HG03103 (cell line): ENCODE results near the gene TRMO.

ENCODE experiments used
- ATAC-seq: cut with Tn5 transposase; IDR thresholded peaks from one replicate; pipeline ENCODE4 v1.9.1; 2021; ENCODE audit warnings: low read depth; ENCODE audit not compliant: unreplicated experiment

The TRMO gene

GRCh38 chr9:97906236-97906831 lies 16.0 kb downstream of the TRMO start:
- ATAC-seq, result no peak

- no peak for ATAC-seq
These were observed 17.1 kb downstream of the TRMO start for GRCh38 chr9:97905228-97905627.

GRCh38 chr9:97904725-97905124 lies 17.6 kb downstream of the TRMO start:
- no peak for ATAC-seq

- ATAC-seq, result no peak
These were observed 19.1 kb downstream of the TRMO start for GRCh38 chr9:97903177-97903576.

GRCh38 chr9:97900738-97901565 lies 21.3 kb downstream of the TRMO start:
- ATAC-seq, result no peak

GRCh38 chr9:97900103-97900737 lies 22.1 kb downstream of the TRMO start:
- ATAC-seq, result no peak

GRCh38 chr9:97895695-97896332 lies 26.5 kb downstream of the TRMO start:
- ATAC-seq, result no peak

GRCh38 chr9:97895211-97895610 lies 27.1 kb downstream of the TRMO start:
- no peak for ATAC-seq

- no peak for ATAC-seq
These were observed 29.9 kb downstream of the TRMO start for GRCh38 chr9:97892421-97892820.

- ATAC-seq, result no peak
These were observed 30.6 kb downstream of the TRMO start for GRCh38 chr9:97891736-97892135.

- no peak for ATAC-seq
These were observed 32.1 kb downstream of the TRMO start for GRCh38 chr9:97889941-97890887.

GRCh38 chr9:97880336-97880735 lies 42.0 kb downstream of the TRMO start:
- ATAC-seq, result no peak

GRCh38 chr9:97876061-97876460 lies 46.2 kb downstream of the TRMO start:
- no peak for ATAC-seq

- ATAC-seq, result no peak
These were observed 47.2 kb downstream of the TRMO start for GRCh38 chr9:97875111-97875510.

- no peak for ATAC-seq
These were observed 47.7 kb downstream of the TRMO start for GRCh38 chr9:97874624-97875023.

GRCh38 chr9:97873882-97874281 lies 48.4 kb downstream of the TRMO start:
- no peak for ATAC-seq

- no peak for ATAC-seq
These were observed 48.9 kb downstream of the TRMO start for GRCh38 chr9:97873425-97873824.

GRCh38 chr9:97868859-97869258 lies 53.4 kb downstream of the TRMO start:
- ATAC-seq, result no peak

- ATAC-seq, result peak; percentile 61
These were observed 55.5 kb downstream of the TRMO start for GRCh38 chr9:97866848-97867247.

GRCh38 chr9:97866300-97866699 lies 56.0 kb downstream of the TRMO start:
- ATAC-seq, result no peak
